Esophagus muscularis mucosa (tissue), 3 donors: ENCODE results near the gene SSR1.

Experiments
- POLR2A ChIP-seq: fragments of 450-650 bp; IDR thresholded peaks from one replicate; pipeline ENCODE4 v1.6.1; 2017; ENCODE audit warnings: antibody characterized with exemption, moderate library complexity, mild to moderate bottlenecking, low read depth
- POLR2AphosphoS5 ChIP-seq, 2 donors: sonication (generic); formaldehyde crosslinking; IDR thresholded peaks; one replicate each; pipeline ENCODE4 v1.6.1; 2017; ENCODE audit warnings: antibody characterized with exemption in 2 of 2
- TF ChIP-seq, protein P1 (sequence below), 3 experiments: fragments of 200-600 bp in 2 of 3; fragments of 450-650 bp in 1 of 3; sonication (generic) in 2 of 3; IDR thresholded peaks; one replicate each; pipeline ENCODE4 v1.5.1; 2017 to 2019; ENCODE audit warnings: antibody characterized with exemption in 3 of 3, mild to moderate bottlenecking in 2 of 3, moderate library complexity in 1 of 3

DNA sequence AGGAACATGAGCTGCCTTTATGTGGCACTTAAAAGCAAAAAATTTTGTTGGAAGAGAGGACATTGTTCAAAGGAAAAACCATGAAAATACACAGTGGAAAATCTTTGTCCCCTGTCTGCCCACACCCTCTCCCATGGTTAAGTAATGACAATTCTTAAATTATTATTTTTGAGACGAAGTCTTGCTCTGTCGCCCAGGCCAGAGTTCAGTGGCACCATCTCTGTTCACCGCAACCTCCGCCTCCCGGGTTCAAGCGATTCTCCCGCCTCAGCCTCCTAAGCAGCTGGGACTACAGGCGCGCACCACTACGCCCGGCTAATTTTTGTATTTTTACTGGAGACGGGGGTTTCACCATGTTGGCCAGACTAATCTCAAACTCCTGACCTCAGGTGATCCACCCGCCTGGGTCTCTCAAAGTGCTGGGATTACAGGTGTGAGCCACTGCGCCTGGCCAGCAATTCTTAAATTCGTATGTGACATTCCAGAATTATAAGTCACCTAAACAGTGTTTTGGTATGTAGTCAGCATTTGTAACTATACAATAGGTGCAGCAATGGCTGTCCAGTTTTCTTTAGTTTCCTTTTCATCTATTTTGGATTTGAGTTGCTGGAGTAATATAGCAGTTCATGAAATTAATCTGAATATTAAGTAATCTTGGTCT lies 636 bp upstream of the SSR1 start:
- TF ChIP-seq, protein P1, sequence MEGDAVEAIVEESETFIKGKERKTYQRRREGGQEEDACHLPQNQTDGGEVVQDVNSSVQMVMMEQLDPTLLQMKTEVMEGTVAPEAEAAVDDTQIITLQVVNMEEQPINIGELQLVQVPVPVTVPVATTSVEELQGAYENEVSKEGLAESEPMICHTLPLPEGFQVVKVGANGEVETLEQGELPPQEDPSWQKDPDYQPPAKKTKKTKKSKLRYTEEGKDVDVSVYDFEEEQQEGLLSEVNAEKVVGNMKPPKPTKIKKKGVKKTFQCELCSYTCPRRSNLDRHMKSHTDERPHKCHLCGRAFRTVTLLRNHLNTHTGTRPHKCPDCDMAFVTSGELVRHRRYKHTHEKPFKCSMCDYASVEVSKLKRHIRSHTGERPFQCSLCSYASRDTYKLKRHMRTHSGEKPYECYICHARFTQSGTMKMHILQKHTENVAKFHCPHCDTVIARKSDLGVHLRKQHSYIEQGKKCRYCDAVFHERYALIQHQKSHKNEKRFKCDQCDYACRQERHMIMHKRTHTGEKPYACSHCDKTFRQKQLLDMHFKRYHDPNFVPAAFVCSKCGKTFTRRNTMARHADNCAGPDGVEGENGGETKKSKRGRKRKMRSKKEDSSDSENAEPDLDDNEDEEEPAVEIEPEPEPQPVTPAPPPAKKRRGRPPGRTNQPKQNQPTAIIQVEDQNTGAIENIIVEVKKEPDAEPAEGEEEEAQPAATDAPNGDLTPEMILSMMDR (IDR thresholded peaks at IDR 0.05) = no peak
- TF ChIP-seq POLR2A = no peak
- no peak for TF ChIP-seq POLR2AphosphoS5 (IDR thresholded peaks at IDR 0.05)
